OCI-LY1 (cell line): Measurements from ENCODE around the gene PTPRN2.
"Not testable (repeated sequence)": the region's sequence is repeated elsewhere in the genome, so short reads cannot be mapped to it uniquely, and the experiment has no call there.

Experiments used
- H2AFZ ChIP-seq: fragments of 200-600 bp; sonication (generic), shearing (Covaris generic); 2 replicates; pipeline ENCODE4 v1.6.0; 2014; ENCODE audit warnings: antibody characterized with exemption, mild to moderate bottlenecking, low read length
- H3F3A ChIP-seq: fragments of 200-600 bp; sonication (generic), shearing (Covaris generic); 2 replicates; pipeline ENCODE4 v1.6.0; 2014; ENCODE audit warnings: mild to moderate bottlenecking, antibody characterized with exemption, low read length, moderate library complexity; ENCODE audit not compliant: insufficient read depth
- H3K27ac ChIP-seq: fragments of 200-600 bp; sonication (generic); 2 replicates; pipeline ENCODE4 v1.5.1; 2014; ENCODE audit warnings: low read length, mixed run types, mild to moderate bottlenecking, low read depth; ENCODE audit not compliant: poor library complexity, severe bottlenecking
- H3K27me3 ChIP-seq: fragments of 200-600 bp; sonication (generic); 2 replicates; pipeline ENCODE4 v1.6.0; 2014; ENCODE audit warnings: antibody characterized with exemption, mild to moderate bottlenecking, low read length, moderate library complexity; ENCODE audit not compliant: insufficient read depth
- H3K36me3 ChIP-seq: fragments of 200-600 bp; sonication (generic); 2 replicates; pipeline ENCODE4 v1.6.1; 2014; ENCODE audit warnings: mild to moderate bottlenecking, antibody characterized with exemption, low read length, moderate library complexity, mixed read lengths; ENCODE audit not compliant: insufficient read depth
- H3K4me1 ChIP-seq: fragments of 200-600 bp; sonication (generic); 2 replicates; pipeline ENCODE4 v1.5.1; 2014; ENCODE audit warnings: mild to moderate bottlenecking, low read length, moderate library complexity; ENCODE audit not compliant: insufficient read depth, severe bottlenecking
- H3K4me2 ChIP-seq: fragments of 200-600 bp; sonication (generic), shearing (Covaris generic); 2 replicates; pipeline ENCODE4 v1.6.1; 2014; ENCODE audit warnings: low read length
- H3K4me3 ChIP-seq: fragments of 200-600 bp; sonication (generic); 2 replicates; pipeline ENCODE4 v1.5.1; 2014; ENCODE audit warnings: low read length, low read depth, mild to moderate bottlenecking, mixed read lengths; ENCODE audit not compliant: poor library complexity, severe bottlenecking
- H3K79me2 ChIP-seq: fragments of 200-600 bp; shearing (Covaris generic); 2 replicates; pipeline ENCODE4 v1.6.1; 2016; ENCODE audit warnings: mixed run types, low read length, mixed read lengths; ENCODE audit not compliant: insufficient read depth
- H3K9ac ChIP-seq: fragments of 200-600 bp; sonication (generic), shearing (Covaris generic); 2 replicates; pipeline ENCODE4 v1.6.1; 2014; ENCODE audit warnings: mild to moderate bottlenecking, low read length, mixed read lengths
- H3K9me2 ChIP-seq: fragments of 200-600 bp; sonication (generic), shearing (Covaris generic); 2 replicates; pipeline ENCODE4 v1.6.1; 2014; ENCODE audit warnings: low read depth, mild to moderate bottlenecking, low read length, mixed read lengths
- H3K9me3 ChIP-seq: fragments of 200-600 bp; shearing (Covaris generic); 2 replicates; pipeline ENCODE4 v1.6.1; 2014; ENCODE audit warnings: low read length, mixed read lengths
- H4K20me1 ChIP-seq: fragments of 200-600 bp; sonication (generic), shearing (Covaris generic); 2 replicates; pipeline ENCODE4 v1.6.0; 2016; ENCODE audit warnings: mild to moderate bottlenecking, low read length; ENCODE audit not compliant: insufficient read depth
- CTCF ChIP-seq: fragments of 200-600 bp; sonication (generic), shearing (Covaris generic); IDR thresholded peaks from 2 replicates; pipeline ENCODE4 v1.5.1; 2017; ENCODE audit warnings: mild to moderate bottlenecking, antibody characterized with exemption, low read length, moderate library complexity, mixed read lengths
- EZH2 ChIP-seq: fragments of 200-600 bp; sonication (generic), shearing (Covaris generic); IDR thresholded peaks from 2 replicates; pipeline ENCODE4 v1.8.0; 2017; ENCODE audit warnings: borderline replicate concordance, mixed run types, mild to moderate bottlenecking, antibody characterized with exemption, low read length, moderate library complexity, mixed read lengths

PTPRN2 gene

GRCh38 chr7:158035343-158035742, 552.3 kb downstream of the PTPRN2 start:
- no peaks in the 10 kb centered on the region for H3K79me2 ChIP-seq
- H2AFZ ChIP-seq = no peak overlapping the region
- H3K4me2 ChIP-seq = no peak overlapping the region
- H3K4me3 ChIP-seq = no peak overlapping the region
- TF ChIP-seq EZH2 (no peak), CTCF (no peak)
- no peak overlapping the region for H3K9ac ChIP-seq
- no peak overlapping the region for H3K27ac ChIP-seq
- H3K4me1 ChIP-seq = no peaks in the 10 kb centered on the region
- no peaks in the 10 kb centered on the region for H3F3A ChIP-seq
- H3K9me2 ChIP-seq = no peaks in the 10 kb centered on the region
- no peaks in the 10 kb centered on the region for H3K36me3 ChIP-seq
- no peaks in the 10 kb centered on the region for H4K20me1 ChIP-seq
- H3K27me3 ChIP-seq = peaks cover 3% of the 10 kb centered on the region; the same call in 1 of the 2 replicates
- 0 out of 2 replicates have a peak, but pooled peaks cover 4% of the 10 kb centered on the region for H3K9me3 ChIP-seq

GRCh38 chr7:158034571-158034970, 553.1 kb downstream of the PTPRN2 start:
- Histone ChIP-seq H3K9me2 (no peaks in the 10 kb centered on the region), H3K27me3 (peaks cover 4% of the 10 kb centered on the region; the same call in 1 of the 2 replicates), H3K36me3 (no peaks in the 10 kb centered on the region), H3K9me3 (0 out of 2 replicates have a peak, but pooled peaks cover 4% of the 10 kb centered on the region), H3K4me2 (no peak overlapping the region), H2AFZ (no peak overlapping the region), H3K4me3 (no peak overlapping the region), H4K20me1 (no peaks in the 10 kb centered on the region), H3K79me2 (no peaks in the 10 kb centered on the region), H3K4me1 (no peaks in the 10 kb centered on the region), H3K27ac (no peak overlapping the region), H3K9ac (no peak overlapping the region), H3F3A (no peaks in the 10 kb centered on the region)
- TF ChIP-seq EZH2 (no peak), CTCF (no peak)

GRCh38 chr7:158033925-158034324, 553.7 kb downstream of the PTPRN2 start:
- not testable (repeated sequence) for H3K9ac ChIP-seq, H3K4me1 ChIP-seq, H3K4me3 ChIP-seq, H3K9me2 ChIP-seq, H3K27me3 ChIP-seq, H3K9me3 ChIP-seq, H3K79me2 ChIP-seq, H3F3A ChIP-seq, H3K36me3 ChIP-seq, H3K27ac ChIP-seq, H4K20me1 ChIP-seq, H3K4me2 ChIP-seq, H2AFZ ChIP-seq

GRCh38 chr7:158033196-158033595, 554.4 kb downstream of the PTPRN2 start:
- no peak overlapping the region for H2AFZ ChIP-seq
- no peak overlapping the region for H3K27ac ChIP-seq
- H3K4me2 ChIP-seq = no peak overlapping the region
- H3K9me3 ChIP-seq = no peaks in the 10 kb centered on the region
- TF ChIP-seq EZH2 = no peak
- H4K20me1 ChIP-seq = no peaks in the 10 kb centered on the region
- no peaks in the 10 kb centered on the region for H3K4me1 ChIP-seq
- no peak overlapping the region for H3K9ac ChIP-seq
- H3K4me3 ChIP-seq = no peak overlapping the region
- H3K36me3 ChIP-seq = no peaks in the 10 kb centered on the region
- no peaks in the 10 kb centered on the region for H3F3A ChIP-seq
- H3K27me3 ChIP-seq = peaks cover 4% of the 10 kb centered on the region; the same call in 1 of the 2 replicates
- H3K79me2 ChIP-seq = no peaks in the 10 kb centered on the region
- H3K9me2 ChIP-seq = no peaks in the 10 kb centered on the region
